GM13977 (cell line): ENCODE results near the gene CERS2.

ENCODE experiments used
- DNase-seq: peaks from one replicate; pipeline ENCODE4 v3.0.0; 2012; ENCODE audit warnings: low spot score
- in situ Hi-C: fragments of 300-500 bp; cut with MboI; formaldehyde crosslinking; loops from one replicate; pipeline ENCODE4 v1.12.0; 2022; ENCODE audit warnings: low sequenced_read_pairs, low pct_unique_long_range_greater_than_20kb, mixed read lengths, inconsistent platforms; ENCODE audit not compliant: unreplicated experiment
- TF ChIP-seq, protein P1 (sequence below): IDR thresholded peaks from 2 replicates; pipeline ENCODE4 v1.5.1; 2012; ENCODE audit warnings: mild to moderate bottlenecking, control low read depth; ENCODE audit not compliant: insufficient read depth; ENCODE audit errors: extremely low read depth, missing control alignments

CERS2 gene

DNA sequence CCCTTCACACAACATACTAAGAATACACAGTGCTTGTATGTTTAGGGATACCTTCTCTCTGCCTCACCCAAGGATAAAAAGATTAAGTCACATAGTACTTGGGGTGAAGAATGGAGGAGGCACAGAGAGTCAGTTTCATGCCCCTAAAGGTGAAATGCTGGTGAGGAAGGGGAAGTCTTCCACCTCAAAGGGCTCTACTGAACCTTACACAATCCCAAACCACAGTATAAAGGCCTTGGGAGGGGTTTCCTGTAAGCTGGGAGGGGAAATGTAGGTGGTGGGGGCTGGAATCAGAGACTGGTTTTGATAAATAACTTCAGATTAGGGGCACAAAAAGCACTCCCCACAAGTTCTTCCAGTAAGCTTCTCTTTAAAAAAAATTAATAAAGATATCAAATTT, 28.5 kb upstream of the CERS2 start:
- in situ Hi-C loops = no loop called here
- no peak for DNase-seq
- TF ChIP-seq, protein P1, sequence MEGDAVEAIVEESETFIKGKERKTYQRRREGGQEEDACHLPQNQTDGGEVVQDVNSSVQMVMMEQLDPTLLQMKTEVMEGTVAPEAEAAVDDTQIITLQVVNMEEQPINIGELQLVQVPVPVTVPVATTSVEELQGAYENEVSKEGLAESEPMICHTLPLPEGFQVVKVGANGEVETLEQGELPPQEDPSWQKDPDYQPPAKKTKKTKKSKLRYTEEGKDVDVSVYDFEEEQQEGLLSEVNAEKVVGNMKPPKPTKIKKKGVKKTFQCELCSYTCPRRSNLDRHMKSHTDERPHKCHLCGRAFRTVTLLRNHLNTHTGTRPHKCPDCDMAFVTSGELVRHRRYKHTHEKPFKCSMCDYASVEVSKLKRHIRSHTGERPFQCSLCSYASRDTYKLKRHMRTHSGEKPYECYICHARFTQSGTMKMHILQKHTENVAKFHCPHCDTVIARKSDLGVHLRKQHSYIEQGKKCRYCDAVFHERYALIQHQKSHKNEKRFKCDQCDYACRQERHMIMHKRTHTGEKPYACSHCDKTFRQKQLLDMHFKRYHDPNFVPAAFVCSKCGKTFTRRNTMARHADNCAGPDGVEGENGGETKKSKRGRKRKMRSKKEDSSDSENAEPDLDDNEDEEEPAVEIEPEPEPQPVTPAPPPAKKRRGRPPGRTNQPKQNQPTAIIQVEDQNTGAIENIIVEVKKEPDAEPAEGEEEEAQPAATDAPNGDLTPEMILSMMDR = no peak

DNA sequence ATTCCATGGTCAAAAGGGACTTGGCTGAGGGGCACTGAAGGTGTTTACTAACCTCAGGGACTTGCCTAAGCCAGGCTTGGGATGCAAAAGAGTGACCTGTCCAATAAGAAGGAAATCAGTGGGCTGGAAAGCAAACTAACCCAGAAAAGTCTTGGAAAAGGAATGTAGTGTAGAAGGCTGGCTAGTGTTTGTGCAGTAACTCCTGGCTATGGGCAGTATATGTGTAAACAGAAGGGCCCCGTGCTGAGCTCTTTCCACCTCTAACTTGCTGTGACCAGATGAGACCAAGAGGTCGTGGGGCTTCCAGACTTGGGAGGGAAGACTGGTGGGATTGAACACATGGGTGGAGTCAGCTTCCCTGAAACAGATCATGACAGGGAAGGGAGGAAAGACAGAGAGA, 28.0 kb upstream of the CERS2 start:
- DNase-seq = no peak
- in situ Hi-C loops = no loop called here
- TF ChIP-seq, protein P1 = no peak

DNA sequence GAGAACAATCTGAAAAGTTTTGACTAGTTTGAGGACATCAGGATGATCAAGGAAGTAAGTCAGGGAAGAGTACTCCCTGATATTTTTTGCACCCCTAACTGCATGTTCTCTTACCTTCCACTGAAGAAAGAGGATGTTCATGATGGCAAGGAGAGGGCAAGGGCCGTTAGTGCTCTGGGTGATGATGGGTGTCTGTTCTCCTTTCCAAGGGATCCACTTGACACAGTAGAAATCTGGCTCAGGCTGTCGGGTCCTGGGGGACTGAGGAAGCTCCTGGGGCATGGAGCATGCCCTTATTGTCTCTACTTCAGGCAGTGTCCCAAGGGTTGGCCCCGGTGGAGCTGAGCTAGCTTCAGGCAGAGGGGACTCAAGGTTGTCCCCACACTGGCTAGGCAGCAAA, 27.4 kb upstream of the CERS2 start:
- TF ChIP-seq, protein P1 = no peak
- no peak for DNase-seq
- in situ Hi-C loops = no loop called here

DNA sequence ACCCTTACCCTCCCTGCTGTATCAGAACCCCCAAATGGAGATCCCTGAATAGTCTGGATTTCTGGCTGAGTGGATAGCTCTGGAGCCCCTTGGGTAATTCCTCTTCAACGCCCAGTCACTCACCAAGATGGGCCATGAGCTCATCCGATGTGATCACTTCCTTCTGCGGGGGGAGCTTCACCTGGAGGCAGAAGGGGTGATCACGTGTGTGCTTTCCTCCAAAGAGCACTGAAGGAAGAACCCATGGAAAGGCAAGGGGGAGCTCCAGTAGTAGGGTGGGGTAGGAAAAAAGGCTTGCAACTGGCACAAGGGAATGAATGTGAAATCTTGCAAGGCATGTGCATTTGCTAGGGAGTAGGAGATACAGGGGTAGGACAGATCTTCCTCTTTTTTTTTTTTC, 27.0 kb upstream of the CERS2 start:
- no peak for DNase-seq
- TF ChIP-seq, protein P1 = no peak
- in situ Hi-C loops = no loop called here

DNA sequence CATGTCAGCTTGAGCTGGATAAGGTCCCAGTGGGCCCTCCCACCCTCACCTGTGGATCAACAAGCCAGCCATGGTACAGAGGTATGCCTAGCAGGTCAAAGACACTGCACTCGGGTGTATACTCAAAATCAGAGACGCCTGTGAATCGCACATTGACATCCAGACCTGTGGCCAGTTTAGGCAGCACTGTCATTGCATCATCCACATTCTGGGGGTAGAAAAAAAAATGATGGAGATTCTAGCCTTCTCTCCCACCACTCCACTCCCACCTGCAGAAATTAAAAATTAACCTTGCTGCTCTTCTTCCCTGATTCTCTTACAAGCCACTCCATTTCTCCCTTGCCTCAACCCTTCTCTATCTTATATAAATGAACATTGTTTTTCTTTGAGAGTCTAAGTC, 25.8 kb upstream of the CERS2 start:
- in situ Hi-C loops = no loop called here
- no peak for DNase-seq
- TF ChIP-seq, protein P1 = no peak

DNA sequence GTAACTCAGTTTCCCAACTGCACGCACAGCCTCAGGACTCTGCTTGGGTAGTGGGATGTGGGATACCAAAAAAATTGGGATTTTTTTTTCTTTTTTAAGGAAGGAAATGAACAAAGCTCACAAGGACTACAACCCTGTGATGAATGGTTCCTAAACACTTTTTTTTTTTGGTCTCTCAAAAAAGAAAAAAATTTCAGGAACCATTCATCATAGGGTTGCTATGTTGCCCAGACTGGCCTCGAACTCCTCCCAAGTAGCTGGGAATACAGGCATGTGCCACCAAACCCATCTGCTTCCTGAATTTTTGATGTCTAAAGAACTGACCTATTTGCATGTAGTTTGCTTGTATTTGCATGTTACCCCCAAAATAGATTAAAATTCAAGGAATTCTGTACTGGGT, 25.3 kb upstream of the CERS2 start:
- in situ Hi-C loops = no loop called here
- DNase-seq = no peak
- TF ChIP-seq, protein P1 = no peak

DNA sequence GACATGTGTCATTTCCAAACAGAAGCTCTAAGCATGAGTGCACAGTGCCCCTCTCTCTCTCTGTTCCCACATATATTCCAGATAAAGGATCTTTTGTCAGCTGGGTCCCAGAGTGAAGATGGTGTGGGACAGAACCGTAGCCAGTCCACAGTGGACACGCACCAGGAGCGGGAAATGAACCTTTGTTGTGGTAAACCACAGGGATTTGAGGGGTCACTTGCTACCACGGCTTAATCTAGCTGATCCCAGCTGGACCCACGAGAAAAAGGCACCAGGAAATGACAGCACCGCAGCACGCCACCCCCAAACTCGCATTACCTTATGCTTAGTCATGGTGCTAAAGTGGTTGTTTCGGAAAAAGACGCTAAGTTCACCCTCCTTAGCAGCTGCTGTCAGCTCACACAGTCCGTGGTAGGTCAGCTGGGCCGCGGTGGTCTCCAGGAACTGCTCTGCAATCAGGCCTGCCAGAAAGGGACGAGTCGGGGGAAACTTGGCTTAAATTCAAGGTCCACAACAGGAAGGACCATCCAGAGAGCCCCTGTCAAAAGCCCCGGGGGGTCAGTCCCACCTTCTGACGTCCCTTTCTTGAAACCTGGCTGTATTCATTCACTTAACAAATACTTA, 24.5 kb upstream of the CERS2 start:
- in situ Hi-C loops = no loop called here
- no peak for DNase-seq
- TF ChIP-seq, protein P1 = no peak
